Naive thymus-derived CD4-positive, alpha-beta T cell (primary cell): ENCODE data around the gene ZNF730. TPM values are rescaled to one million over a fixed set of nuclear protein-coding genes. Genes with fewer than 3 reads are reported as not detected.
"Not testable (repeated sequence)": the region's sequence is repeated elsewhere in the genome, so short reads cannot be mapped to it uniquely, and the experiment has no call there.

Experiments
- ATAC-seq: fragments of 150-1000 bp; cut with Tn5 transposase; 2 replicates; pipeline ENCODE4 v1.10.0; 2021; ENCODE audit warnings: mild to moderate bottlenecking, moderate library complexity
- CTCF ChIA-PET: fragments of 350-600 bp; sonication (Branson Sonifier 250); formaldehyde crosslinking; loops from one replicate; lab custom pipeline; 2021; ENCODE audit warnings: antibody characterized with exemption; lab: Charles Lee
- POLR2A ChIA-PET: fragments of 350-600 bp; sonication (Branson Sonifier 250); formaldehyde crosslinking; loops from one replicate; lab custom pipeline; 2021; ENCODE audit warnings: antibody characterized with exemption, inconsistent platforms; lab: Charles Lee
- DNase-seq, 9 donors: peaks; one replicate each; pipeline versions ENCODE4 v3.0.0 to v3.0.0-alpha.2; 2020 to 2022; ENCODE audit warnings: mixed read lengths in 1 of 9
- H3K27ac ChIP-seq: one replicate; pipeline ENCODE4 v1.7.0; 2013; ENCODE audit warnings: mild to moderate bottlenecking, low read depth, low read length, moderate library complexity
- H3K27me3 ChIP-seq, 2 donors: one replicate each; pipeline ENCODE4 v1.7.0; 2013; ENCODE audit warnings: low read length in 2 of 2, mild to moderate bottlenecking in 2 of 2, moderate library complexity in 2 of 2; ENCODE audit not compliant: control insufficient read depth in 2 of 2, insufficient read depth in 2 of 2
- H3K36me3 ChIP-seq, 3 experiments: 1 replicate in 2 of 3; 2 replicates in 1 of 3; pipeline ENCODE4 v1.7.0; 2013; ENCODE audit warnings: low read length in 3 of 3, mild to moderate bottlenecking in 3 of 3, moderate library complexity in 1 of 3; ENCODE audit not compliant: insufficient read depth in 3 of 3, control insufficient read depth in 2 of 3
- H3K4me1 ChIP-seq, 2 donors: one replicate each; pipeline ENCODE4 v1.7.0; 2013; ENCODE audit warnings: low read length in 2 of 2, mild to moderate bottlenecking in 2 of 2, moderate library complexity in 1 of 2; ENCODE audit not compliant: control insufficient read depth in 2 of 2, insufficient read depth in 2 of 2
- H3K4me3 ChIP-seq: 2 replicates; pipeline ENCODE4 v1.7.0; 2013; ENCODE audit warnings: mild to moderate bottlenecking, low read length
- H3K9me3 ChIP-seq, 3 experiments: 1 replicate in 2 of 3; 2 replicates in 1 of 3; pipeline ENCODE4 v1.7.0; 2013; ENCODE audit warnings: low read length in 3 of 3; ENCODE audit not compliant: control insufficient read depth in 2 of 3
- H3K27ac Mint-ChIP-seq, 9 donors: one replicate each; pipeline ENCODE4 v1.8.0; 2020 to 2022; ENCODE audit warnings: mixed read lengths in 9 of 9, mild to moderate bottlenecking in 8 of 9, moderate library complexity in 5 of 9, inconsistent platforms in 2 of 9
- H3K27me3 Mint-ChIP-seq, 5 donors: one replicate each; pipeline ENCODE4 v1.8.0; 2021 to 2022; ENCODE audit warnings: mixed read lengths in 5 of 5, mild to moderate bottlenecking in 1 of 5
- H3K36me3 Mint-ChIP-seq, 5 donors: one replicate each; pipeline ENCODE4 v1.8.0; 2020 to 2022; ENCODE audit warnings: mixed read lengths in 5 of 5, mild to moderate bottlenecking in 3 of 5, inconsistent platforms in 1 of 5
- H3K4me1 Mint-ChIP-seq, 7 donors: one replicate each; pipeline ENCODE4 v1.8.0; 2020 to 2022; ENCODE audit warnings: mixed read lengths in 7 of 7, mild to moderate bottlenecking in 3 of 7, inconsistent platforms in 1 of 7
- H3K4me3 Mint-ChIP-seq, 10 donors: one replicate each; pipeline ENCODE4 v1.8.0; 2020 to 2022; ENCODE audit warnings: mild to moderate bottlenecking in 10 of 10, mixed read lengths in 10 of 10, moderate library complexity in 6 of 10, inconsistent platforms in 2 of 10
- H3K9me3 Mint-ChIP-seq, 11 donors: one replicate each; pipeline ENCODE4 v1.8.0; 2020 to 2022; ENCODE audit warnings: mixed read lengths in 11 of 11, mild to moderate bottlenecking in 4 of 11, inconsistent platforms in 1 of 11, moderate library complexity in 1 of 11
- intact Hi-C, 2 donors: fragments of 100-400 bp; cut with micrococcal nuclease; formaldehyde crosslinking; loops; one replicate each; pipeline ENCODE4 v1.15.1; 2023
- polyA plus RNA-seq, 2 donors: library from polyadenylated mRNA; unstranded; fragments of 300-500 nt; fragmentation: Illumina TruSeq; gene quantifications; one replicate each; pipeline ENCODE4 v1.2.3, GENCODE V29; 2021
- total RNA-seq, 6 experiments: library from RNA in 5 of 6; stranded (reverse) in 5 of 6; gene quantifications; 1 replicate in 5 of 6; 2 replicates in 1 of 6; pipeline ENCODE4 v1.2.3 and lab custom pipeline; 2021 to 2026

Gene ZNF730
- total and polyA plus RNA-seq, 7 experiments from 2014 or later, result 0.69 to 0.80 TPM; not detected in 5

DNA sequence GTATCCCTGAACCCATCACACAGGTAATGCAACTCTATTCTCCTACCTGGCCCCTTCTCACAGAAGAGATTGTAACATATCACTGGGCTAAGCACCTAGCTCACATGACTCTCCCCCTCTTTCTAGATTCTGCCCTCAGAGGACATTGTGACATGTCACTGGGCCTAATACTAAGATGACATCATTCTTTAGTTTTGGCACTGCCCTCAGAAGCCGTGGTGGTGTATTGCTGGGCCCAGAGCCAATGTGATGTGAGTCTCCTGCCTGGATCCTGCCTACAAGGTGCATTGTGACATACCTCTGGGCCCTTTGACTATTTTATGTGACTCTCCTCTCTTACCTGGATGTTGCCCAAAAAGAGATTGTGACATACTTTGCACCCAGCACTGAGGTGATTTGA, 21.4 kb upstream of the ZNF730 start:
- no peak for ATAC-seq
- ChIA-PET POLR2A (no interaction called here), CTCF (no interaction called here)
- H3K27me3 ChIP-seq, result no peaks in the 10 kb centered on the region
- H3K9me3 ChIP-seq, result peaks cover 0 to 24% (median 0%) of the 10 kb centered on the region in 3 experiments
- intact Hi-C loops, result no loop called here
- Mint-ChIP-seq H3K4me3 (no peak overlapping the region), H3K36me3 (peaks cover 0 to 11% (median 7%) of the 10 kb centered on the region in 5 donors), H3K9me3 (peaks cover 12 to 84% (median 34%) of the 10 kb centered on the region in 11 donors), H3K27ac (no peak overlapping the region), H3K4me1 (no peaks in the 10 kb centered on the region), H3K27me3 (no peaks in the 10 kb centered on the region)
- H3K36me3 ChIP-seq, result no peaks in the 10 kb centered on the region
- H3K4me1 ChIP-seq, result no peaks in the 10 kb centered on the region
- no peak overlapping the region for H3K4me3 ChIP-seq
- DNase-seq, result no peak
- H3K27ac ChIP-seq, result no peak overlapping the region

DNA sequence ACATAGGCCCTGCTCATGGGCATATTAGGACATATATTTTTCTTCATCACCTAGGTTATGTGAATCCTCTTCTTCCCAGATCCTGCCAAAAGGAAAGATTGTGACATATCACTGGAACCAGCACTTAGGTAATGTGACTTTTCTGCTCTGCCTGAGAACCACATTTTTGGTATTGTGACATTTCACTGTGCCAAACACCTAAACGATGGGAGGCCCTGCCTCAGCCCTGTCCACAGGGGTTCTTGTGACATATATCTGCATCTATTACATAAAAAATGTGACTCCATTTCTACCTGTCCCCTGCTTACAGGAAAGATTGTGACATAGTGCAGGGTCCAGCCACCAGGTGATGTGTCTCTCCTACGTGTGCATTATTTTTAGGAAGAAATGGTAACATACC, 18.5 kb upstream of the ZNF730 start:
- Mint-ChIP-seq H3K36me3 (peaks cover 0 to 4% (median 2%) of the 10 kb centered on the region in 5 donors), H3K27me3 (no peaks in the 10 kb centered on the region), H3K4me1 (no peaks in the 10 kb centered on the region), H3K27ac (no peak overlapping the region), H3K4me3 (no peak overlapping the region), H3K9me3 (peaks cover 12 to 79% (median 26%) of the 10 kb centered on the region in 11 donors)
- H3K4me1 ChIP-seq, result no peaks in the 10 kb centered on the region
- ATAC-seq (no peak), DNase-seq (no peak)
- no peak overlapping the region for H3K27ac ChIP-seq
- CTCF ChIA-PET, result no interaction called here
- no peaks in the 10 kb centered on the region for H3K36me3 ChIP-seq
- no peak overlapping the region for H3K4me3 ChIP-seq
- peaks cover 0 to 15% (median 0%) of the 10 kb centered on the region in 3 experiments for H3K9me3 ChIP-seq
- POLR2A ChIA-PET, result no interaction called here
- intact Hi-C loops, result no loop called here
- H3K27me3 ChIP-seq, result no peaks in the 10 kb centered on the region

DNA sequence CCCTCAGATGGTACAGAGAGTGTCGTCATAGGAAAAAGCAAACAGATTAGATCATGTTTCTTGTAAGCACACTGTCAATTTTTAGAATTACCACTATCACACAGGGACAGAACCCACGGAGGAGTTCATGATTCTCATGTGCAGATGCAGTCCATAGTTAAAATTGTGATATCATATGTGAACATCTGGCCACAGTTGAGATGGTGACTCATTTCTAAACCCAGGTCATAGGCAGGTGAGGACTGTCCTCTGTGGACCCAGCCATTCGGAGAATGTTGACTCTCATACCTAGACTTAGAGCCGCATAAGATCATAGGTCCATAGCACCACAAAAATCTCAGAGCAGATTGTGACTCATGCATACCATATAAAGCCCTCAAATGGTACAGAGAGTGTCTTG, 17.8 kb upstream of the ZNF730 start:
- peaks cover 0 to 4% (median 1%) of the 10 kb centered on the region in 5 donors for H3K36me3 Mint-ChIP-seq
- ChIA-PET POLR2A (no interaction called here), CTCF (no interaction called here)
- intact Hi-C loops, result no loop called here
- Histone ChIP-seq H3K27ac (no peak overlapping the region), H3K4me3 (no peak overlapping the region), H3K36me3 (no peaks in the 10 kb centered on the region), H3K4me1 (no peaks in the 10 kb centered on the region), H3K27me3 (no peaks in the 10 kb centered on the region), H3K9me3 (peaks cover 0 to 8% (median 0%) of the 10 kb centered on the region in 3 experiments)
- no peak overlapping the region for H3K4me3 Mint-ChIP-seq
- H3K4me1 Mint-ChIP-seq, result no peaks in the 10 kb centered on the region
- no peak overlapping the region for H3K27ac Mint-ChIP-seq
- ATAC-seq, result no peak
- H3K9me3 Mint-ChIP-seq, result peaks cover 12 to 77% (median 25%) of the 10 kb centered on the region in 11 donors
- no peaks in the 10 kb centered on the region for H3K27me3 Mint-ChIP-seq
- DNase-seq, result no peak

DNA sequence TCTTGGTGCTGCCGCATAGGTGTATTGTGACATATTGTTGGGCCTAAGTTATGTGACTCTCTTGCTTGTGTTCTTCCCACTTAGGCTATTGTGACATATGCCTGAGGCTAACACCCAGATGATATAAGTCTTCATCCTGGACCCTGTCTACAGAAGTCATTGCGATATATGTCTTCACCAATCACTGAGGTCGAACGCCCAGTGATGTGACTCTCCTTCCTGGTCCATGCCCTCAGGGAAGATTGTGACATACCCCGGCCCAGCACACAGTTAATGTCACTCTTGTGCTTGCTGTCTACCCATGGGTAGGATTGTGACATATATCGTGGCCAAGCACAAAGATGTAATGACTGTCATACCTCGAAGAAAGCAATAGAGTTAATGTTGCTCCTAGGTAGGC, 16.9 kb upstream of the ZNF730 start:
- no peak for ATAC-seq
- peaks cover 13 to 70% (median 19%) of the 10 kb centered on the region in 11 donors for H3K9me3 Mint-ChIP-seq
- Histone ChIP-seq H3K9me3 (peaks cover 0 to 4% (median 0%) of the 10 kb centered on the region in 3 experiments), H3K36me3 (no peaks in the 10 kb centered on the region), H3K4me3 (no peak overlapping the region), H3K27ac (no peak overlapping the region), H3K4me1 (no peaks in the 10 kb centered on the region), H3K27me3 (no peaks in the 10 kb centered on the region)
- H3K27ac Mint-ChIP-seq, result no peak overlapping the region
- peaks cover 0 to 4% (median 0%) of the 10 kb centered on the region in 5 donors for H3K36me3 Mint-ChIP-seq
- intact Hi-C loops, result no loop called here
- H3K27me3 Mint-ChIP-seq, result no peaks in the 10 kb centered on the region
- DNase-seq, result no peak
- H3K4me3 Mint-ChIP-seq, result no peak overlapping the region
- POLR2A ChIA-PET, result no interaction called here
- H3K4me1 Mint-ChIP-seq, result no peaks in the 10 kb centered on the region
- CTCF ChIA-PET, result no interaction called here

DNA sequence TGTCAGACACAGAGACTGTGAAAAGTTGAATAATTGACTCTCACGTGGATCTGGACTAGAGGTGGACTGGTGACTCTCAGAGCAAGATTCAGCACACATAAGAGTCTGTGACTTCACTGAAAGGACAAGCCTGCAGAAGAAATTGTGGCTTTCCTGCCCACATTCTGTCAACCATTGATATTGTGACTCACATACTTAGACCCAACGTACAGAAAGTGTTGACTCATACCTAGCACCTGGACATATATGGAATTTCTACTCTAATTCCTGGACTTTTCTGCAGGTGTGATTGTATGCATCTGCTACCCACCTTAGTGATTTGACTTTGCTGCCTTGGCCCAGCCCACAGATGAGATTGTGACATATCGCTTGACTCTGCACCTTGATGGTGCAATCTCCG, 15.6 kb upstream of the ZNF730 start:
- Mint-ChIP-seq H3K27me3 (no peaks in the 10 kb centered on the region), H3K4me1 (no peaks in the 10 kb centered on the region), H3K27ac (no peak overlapping the region), H3K9me3 (peaks cover 9 to 62% (median 13%) of the 10 kb centered on the region in 11 donors), H3K36me3 (peaks cover 0 to 7% (median 0%) of the 10 kb centered on the region in 5 donors), H3K4me3 (no peak overlapping the region)
- no peaks in the 10 kb centered on the region for H3K9me3 ChIP-seq
- no peak overlapping the region for H3K4me3 ChIP-seq
- H3K27me3 ChIP-seq, result no peaks in the 10 kb centered on the region
- intact Hi-C loops, result no loop called here
- CTCF ChIA-PET, result no interaction called here
- ATAC-seq, result no peak
- DNase-seq, result no peak
- no peaks in the 10 kb centered on the region for H3K36me3 ChIP-seq
- POLR2A ChIA-PET, result no interaction called here
- no peak overlapping the region for H3K27ac ChIP-seq
- H3K4me1 ChIP-seq, result no peaks in the 10 kb centered on the region

DNA sequence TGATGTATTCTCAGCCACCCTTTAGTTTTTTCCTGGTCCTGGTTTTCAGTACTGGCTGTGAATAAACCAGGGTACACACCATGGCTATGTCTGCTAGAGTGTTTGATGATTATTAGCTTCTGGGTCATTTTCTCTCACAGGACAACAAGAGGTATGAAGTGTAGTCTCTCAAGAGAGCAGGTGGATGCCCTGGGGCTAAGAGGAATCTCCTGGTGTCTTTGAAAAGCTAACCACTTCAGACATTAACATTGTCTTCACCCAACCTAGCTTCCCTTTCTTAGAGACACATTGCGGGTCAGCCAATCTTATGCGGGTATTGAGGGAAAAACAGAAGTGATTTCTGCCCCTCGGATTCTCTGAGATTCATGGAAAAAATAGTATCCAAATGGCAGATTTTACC, 1.6 kb downstream of the ZNF730 start:
- peaks cover 3 to 45% (median 7%) of the 10 kb centered on the region in 11 donors for H3K9me3 Mint-ChIP-seq
- Histone ChIP-seq H3K4me3 (no peak overlapping the region), H3K36me3 (no peaks in the 10 kb centered on the region), H3K27ac (no peak overlapping the region), H3K4me1 (no peaks in the 10 kb centered on the region), H3K9me3 (no peaks in the 10 kb centered on the region), H3K27me3 (no peaks in the 10 kb centered on the region)
- H3K27me3 Mint-ChIP-seq, result peaks cover 0 to 41% (median 32%) of the 10 kb centered on the region in 5 donors
- CTCF ChIA-PET, result no interaction called here
- ATAC-seq, result no peak
- intact Hi-C loops, result no loop called here
- H3K4me3 Mint-ChIP-seq, result peak overlapping the region in 3 of 10 donors; percentile 12 to 27 (median 14)
- peaks cover 0 to 15% (median 2%) of the 10 kb centered on the region in 7 donors for H3K4me1 Mint-ChIP-seq
- no peak for DNase-seq
- no peak overlapping the region for H3K27ac Mint-ChIP-seq
- H3K36me3 Mint-ChIP-seq, result peaks cover 0 to 6% (median 1%) of the 10 kb centered on the region in 5 donors
- POLR2A ChIA-PET, result no interaction called here

DNA sequence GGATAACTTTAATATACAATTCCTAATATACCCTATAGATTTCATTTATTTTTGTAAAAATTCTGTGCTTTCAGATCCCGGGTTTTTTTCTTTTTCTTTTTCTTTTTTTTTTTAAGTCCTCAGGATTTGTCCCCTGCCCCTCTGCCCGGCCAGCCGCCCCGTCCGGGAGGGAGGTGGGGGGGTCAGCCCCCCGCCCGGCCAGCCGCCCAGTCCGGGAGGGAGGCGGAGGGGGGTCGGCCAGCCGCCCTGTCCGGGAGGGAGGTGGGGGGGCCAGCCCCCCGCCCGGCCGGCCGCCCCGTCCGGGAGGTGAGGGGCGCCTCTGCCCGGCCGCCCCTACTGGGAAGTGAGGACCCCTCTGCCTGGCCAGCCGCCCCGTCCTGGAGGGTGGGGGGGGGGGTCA, 17.4 kb downstream of the ZNF730 start:
- ATAC-seq, H3K4me1 Mint-ChIP-seq, H3K36me3 Mint-ChIP-seq, H3K4me3 ChIP-seq, H3K27ac ChIP-seq, H3K36me3 ChIP-seq, CTCF ChIA-PET, H3K4me1 ChIP-seq, H3K9me3 ChIP-seq, intact Hi-C loops, H3K27me3 ChIP-seq, POLR2A ChIA-PET, H3K27me3 Mint-ChIP-seq, DNase-seq, H3K4me3 Mint-ChIP-seq, H3K27ac Mint-ChIP-seq: not testable (repeated sequence)
- H3K9me3 Mint-ChIP-seq, result peaks cover 0 to 43% (median 9%) of the 10 kb centered on the region in 11 donors
